ENCODE results near the gene MXI1.

Gene MXI1

DNA sequence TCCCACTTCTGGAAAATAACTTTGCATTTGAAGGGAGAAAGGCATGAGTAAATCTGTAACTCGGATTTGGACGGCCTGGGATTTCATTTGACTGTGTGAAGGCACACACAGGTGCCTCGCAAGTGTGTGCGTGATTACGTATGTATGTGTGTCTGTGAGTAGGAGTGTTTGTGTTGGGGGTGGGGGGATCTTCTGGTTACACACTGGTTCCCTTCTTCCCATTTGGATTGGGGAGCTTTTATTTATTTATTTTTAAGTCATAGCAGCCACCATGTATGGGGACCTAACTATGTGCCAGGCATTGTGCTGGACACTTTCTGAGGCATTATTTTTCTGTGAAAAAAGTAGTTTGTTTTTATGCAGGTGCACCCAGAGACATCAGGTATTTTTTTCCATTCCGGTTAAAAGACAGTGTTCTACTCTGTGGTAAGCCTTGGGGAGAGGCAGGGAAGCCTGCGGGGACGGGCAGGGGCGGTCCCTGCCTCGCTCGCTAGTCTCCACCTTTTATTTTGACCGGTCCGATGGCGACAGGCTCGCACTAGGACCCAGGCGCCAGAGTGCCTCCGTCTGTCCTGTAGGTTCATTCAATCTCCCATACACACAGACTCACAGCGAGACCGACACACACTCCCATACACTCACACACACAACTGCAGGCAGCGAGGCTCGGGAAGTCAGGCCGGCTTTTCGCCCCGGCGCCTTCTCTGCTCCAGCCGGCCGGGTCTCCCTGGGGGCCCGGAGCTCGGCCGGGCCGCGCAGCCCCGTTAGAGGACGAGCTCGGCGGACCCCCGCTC, at the start of gene MXI1:
TSS of gene MXI1 (plus strand) at position 595 of the 794 bp plus-strand sequence. CDS start 204 bp downstream, outside the sequence.
- no peaks in the 10 kb centered on the region for H3K36me3 ChIP-seq
- H3K27ac ChIP-seq: peak within 1 kb of the TSS; percentile 47
- peak within 1 kb of the TSS; percentile 65 for H3K4me3 ChIP-seq (ENCODE audit: low read depth, low read length)
- DNase-seq: peak; percentile 83
- H3K27me3 ChIP-seq (ENCODE audit: insufficient read depth, low read depth, severe bottlenecking): no peaks in the 10 kb centered on the region
- no peaks in the 10 kb centered on the region for H3K9me3 ChIP-seq (ENCODE audit: severe bottlenecking)
- TF ChIP-seq, protein P1, sequence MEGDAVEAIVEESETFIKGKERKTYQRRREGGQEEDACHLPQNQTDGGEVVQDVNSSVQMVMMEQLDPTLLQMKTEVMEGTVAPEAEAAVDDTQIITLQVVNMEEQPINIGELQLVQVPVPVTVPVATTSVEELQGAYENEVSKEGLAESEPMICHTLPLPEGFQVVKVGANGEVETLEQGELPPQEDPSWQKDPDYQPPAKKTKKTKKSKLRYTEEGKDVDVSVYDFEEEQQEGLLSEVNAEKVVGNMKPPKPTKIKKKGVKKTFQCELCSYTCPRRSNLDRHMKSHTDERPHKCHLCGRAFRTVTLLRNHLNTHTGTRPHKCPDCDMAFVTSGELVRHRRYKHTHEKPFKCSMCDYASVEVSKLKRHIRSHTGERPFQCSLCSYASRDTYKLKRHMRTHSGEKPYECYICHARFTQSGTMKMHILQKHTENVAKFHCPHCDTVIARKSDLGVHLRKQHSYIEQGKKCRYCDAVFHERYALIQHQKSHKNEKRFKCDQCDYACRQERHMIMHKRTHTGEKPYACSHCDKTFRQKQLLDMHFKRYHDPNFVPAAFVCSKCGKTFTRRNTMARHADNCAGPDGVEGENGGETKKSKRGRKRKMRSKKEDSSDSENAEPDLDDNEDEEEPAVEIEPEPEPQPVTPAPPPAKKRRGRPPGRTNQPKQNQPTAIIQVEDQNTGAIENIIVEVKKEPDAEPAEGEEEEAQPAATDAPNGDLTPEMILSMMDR (IDR thresholded peaks at IDR 0.05; ENCODE audit: low read depth, low read length): no peak

DNA sequence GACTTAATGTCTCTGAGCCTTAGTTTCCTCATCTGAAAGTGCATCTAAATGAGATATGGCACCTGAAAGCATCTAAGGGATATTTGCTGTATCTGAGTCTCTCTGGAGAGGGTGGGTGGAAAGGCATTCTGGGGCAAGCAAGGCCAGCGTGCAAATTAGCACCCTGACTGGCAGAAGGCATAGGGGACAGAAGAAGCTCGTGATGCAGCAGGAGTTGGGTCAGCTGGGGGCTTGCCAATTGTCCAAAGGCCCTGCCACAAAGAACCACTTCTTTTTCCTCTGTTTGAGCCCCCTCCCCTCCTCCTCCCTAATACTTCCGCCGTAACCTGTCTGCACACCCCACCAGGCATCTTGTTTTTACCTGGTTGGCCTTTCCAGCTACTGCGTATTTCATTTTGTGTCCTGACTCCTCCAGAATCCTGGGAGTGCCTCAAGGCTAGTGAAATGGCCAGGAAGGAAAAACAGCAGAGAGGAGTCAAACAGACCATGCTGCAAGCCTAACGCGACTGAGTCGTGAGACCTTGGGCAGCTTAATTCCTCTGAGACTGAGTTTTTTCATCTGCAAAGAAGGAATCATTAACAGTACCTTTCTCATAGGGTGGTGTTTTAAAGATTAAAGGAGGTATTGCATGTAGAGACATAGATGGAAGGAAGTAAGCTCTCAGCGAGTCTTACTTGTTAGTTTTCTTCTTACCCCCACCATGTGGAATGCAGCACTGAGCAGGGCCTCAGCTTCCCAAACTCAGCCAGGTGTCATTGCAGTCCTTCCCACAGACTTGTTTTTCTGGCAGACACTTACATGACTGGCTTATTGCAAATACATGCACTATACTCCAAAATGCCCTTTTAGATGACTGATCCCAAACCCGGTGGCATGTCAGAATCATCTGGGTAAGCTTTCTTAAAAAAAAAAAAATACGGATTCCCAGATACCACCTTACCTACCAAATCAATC, 49.1 kb upstream of the MXI1 start:
- H3K9me3 ChIP-seq (ENCODE audit: severe bottlenecking): no peaks in the 10 kb centered on the region
- H3K27me3 ChIP-seq (ENCODE audit: insufficient read depth, low read depth, severe bottlenecking): no peaks in the 10 kb centered on the region
- TF ChIP-seq, protein P1 (IDR thresholded peaks at IDR 0.05; ENCODE audit: low read depth, low read length): no peak
- DNase-seq: no peak
- no peaks in the 10 kb centered on the region for H3K36me3 ChIP-seq
- H3K27ac ChIP-seq: no peak overlapping the region
- no peak overlapping the region for H3K4me3 ChIP-seq (ENCODE audit: low read depth, low read length)

DNA sequence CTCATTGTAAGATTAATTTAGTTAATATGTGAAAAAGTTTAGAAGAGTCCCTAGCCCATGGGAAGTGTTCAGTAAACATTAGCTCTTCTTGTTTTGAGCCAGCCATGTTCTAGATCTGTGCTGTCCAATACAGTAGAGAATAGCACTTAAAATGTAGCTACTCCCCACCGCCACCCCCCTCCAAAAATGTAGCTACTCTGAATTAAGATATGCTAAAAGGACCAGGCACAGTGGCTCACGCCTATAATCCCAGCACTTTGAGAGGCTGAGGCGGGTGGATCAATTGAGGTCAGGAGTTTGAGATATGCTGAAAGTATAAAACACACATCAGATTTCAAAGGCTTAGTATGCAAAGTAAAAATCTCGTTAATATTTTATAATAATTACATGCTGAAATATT, 47.3 kb upstream of the MXI1 start:
- no peaks in the 10 kb centered on the region for H3K9me3 ChIP-seq (ENCODE audit: severe bottlenecking)
- H3K36me3 ChIP-seq: no peaks in the 10 kb centered on the region
- H3K4me3 ChIP-seq (ENCODE audit: low read depth, low read length): no peak overlapping the region
- TF ChIP-seq, protein P1 (IDR thresholded peaks at IDR 0.05; ENCODE audit: low read depth, low read length): no peak
- no peak for DNase-seq
- H3K27ac ChIP-seq: no peak overlapping the region
- H3K27me3 ChIP-seq (ENCODE audit: insufficient read depth, low read depth, severe bottlenecking): no peaks in the 10 kb centered on the region

DNA sequence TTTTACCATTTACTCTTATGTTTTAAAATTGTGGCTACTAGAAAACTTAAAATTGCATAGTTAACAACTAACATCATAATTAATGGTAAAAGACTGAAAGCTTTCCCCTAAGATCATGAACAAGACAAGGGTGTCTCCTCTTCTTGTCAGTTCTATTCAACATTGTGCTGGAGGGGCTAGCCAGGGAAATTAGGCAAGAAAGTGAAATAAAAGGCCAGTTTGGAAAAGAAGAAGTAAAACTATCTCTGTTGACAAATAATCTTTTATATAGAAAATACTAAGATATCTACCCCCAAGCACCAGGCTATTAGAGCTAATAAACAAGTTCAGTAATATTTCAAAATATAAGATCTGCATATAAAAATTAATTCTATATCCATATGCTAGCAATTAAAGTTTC, 46.9 kb upstream of the MXI1 start:
- Histone ChIP-seq H3K4me3 (ENCODE audit: low read depth, low read length) (no peak overlapping the region), H3K27ac (no peak overlapping the region), H3K36me3 (no peaks in the 10 kb centered on the region), H3K27me3 (ENCODE audit: insufficient read depth, low read depth, severe bottlenecking) (no peaks in the 10 kb centered on the region), H3K9me3 (ENCODE audit: severe bottlenecking) (no peaks in the 10 kb centered on the region)
- DNase-seq: no peak
- TF ChIP-seq, protein P1 (IDR thresholded peaks at IDR 0.05; ENCODE audit: low read depth, low read length): no peak

DNA sequence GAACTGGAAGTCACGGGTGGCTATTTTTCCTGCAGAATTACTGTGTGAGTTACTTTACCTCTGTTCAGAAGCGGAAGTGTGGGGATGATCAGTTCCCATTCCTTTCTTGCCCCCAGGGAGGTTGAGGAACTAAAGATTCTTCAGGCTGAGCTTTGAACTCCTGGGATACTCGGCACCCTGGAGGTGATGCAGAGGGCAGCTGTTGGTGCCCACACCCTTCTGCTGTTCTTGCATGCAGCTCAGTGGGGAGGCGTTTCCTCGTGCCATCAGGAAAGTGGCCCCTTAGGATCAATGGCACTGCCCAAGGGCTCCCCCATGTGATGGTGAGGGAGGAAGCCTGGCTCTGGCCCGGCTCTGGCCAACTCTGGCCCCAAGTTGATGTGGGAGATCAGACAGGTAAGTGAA, 44.7 kb upstream of the MXI1 start:
- DNase-seq: peak; percentile 37
- TF ChIP-seq, protein P1 (IDR thresholded peaks at IDR 0.05; ENCODE audit: low read depth, low read length): peak; percentile 31; the same call in 1 of the 2 replicates
- H3K27me3 ChIP-seq (ENCODE audit: insufficient read depth, low read depth, severe bottlenecking): no peaks in the 10 kb centered on the region
- H3K36me3 ChIP-seq: no peaks in the 10 kb centered on the region
- H3K4me3 ChIP-seq (ENCODE audit: low read depth, low read length): no peak overlapping the region
- H3K27ac ChIP-seq: no peak overlapping the region
- H3K9me3 ChIP-seq (ENCODE audit: severe bottlenecking): no peaks in the 10 kb centered on the region

Data from WERI-Rb-1 (cell line).